ENCODE results near the gene FCER1A.
"Not testable (repeated sequence)": the region's sequence is repeated elsewhere in the genome, so short reads cannot be mapped to it uniquely, and the experiment has no call there.

The FCER1A gene

DNA sequence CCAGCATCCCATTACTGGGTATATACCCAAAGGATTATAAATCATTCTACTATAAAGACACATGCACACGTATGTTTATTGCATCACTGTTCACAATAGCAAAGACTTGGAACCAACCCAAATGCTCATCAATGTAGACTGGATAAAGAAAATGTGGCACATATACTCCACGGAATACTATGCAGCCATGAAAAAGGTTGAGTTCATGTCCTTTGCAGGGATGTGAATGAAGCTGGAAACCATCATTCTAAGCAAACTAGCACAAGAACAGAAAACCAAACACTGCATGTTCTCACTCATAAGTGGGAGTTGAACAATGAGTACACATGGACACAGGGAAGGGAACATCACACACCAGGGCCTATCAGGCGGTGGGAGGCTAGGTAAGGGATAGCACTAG is 47.2 kb downstream of the FCER1A start:
- DNase-seq (ENCODE audit: low read depth in 2 of 2): not testable (repeated sequence)

DNA sequence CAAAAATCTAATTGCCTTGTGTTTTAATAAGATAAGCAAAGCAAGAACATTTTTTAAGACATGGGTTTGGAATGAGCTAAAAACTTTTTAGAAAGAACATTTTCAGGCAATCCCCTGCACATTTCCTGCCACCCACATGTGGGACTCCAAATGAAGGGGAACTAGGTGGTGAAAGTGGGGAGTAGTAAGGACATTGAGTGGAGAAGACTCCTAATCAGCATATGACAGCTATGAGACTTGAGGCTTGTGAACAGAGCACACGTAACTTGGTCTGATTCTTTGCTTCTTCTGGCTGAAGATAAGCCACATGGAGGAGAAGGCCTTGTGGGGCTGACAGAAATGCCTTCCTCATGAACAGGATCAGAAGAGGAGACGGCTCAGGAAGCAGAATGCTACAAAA is 50.3 kb downstream of the FCER1A start:
- DNase-seq (ENCODE audit: low read depth in 2 of 2): no peak
